Chondrocyte (in vitro differentiated cells): ENCODE measurements around the gene CAPS. TPM values are rescaled to one million over a fixed set of nuclear protein-coding genes. Genes with fewer than 3 reads are reported as not detected.
"Not testable (repeated sequence)": the region's sequence is repeated elsewhere in the genome, so short reads cannot be mapped to it uniquely, and the experiment has no call there.

Experiments used
- DNase-seq: peaks from one replicate; pipeline ENCODE4 v3.0.0; 2021; ENCODE audit warnings: mixed read lengths, low spot score
- H3K27ac Mint-ChIP-seq: one replicate; pipeline ENCODE4 v1.8.0; 2021; ENCODE audit warnings: mild to moderate bottlenecking, moderate library complexity, mixed read lengths; ENCODE audit not compliant: unreplicated experiment
- H3K27me3 Mint-ChIP-seq: 2 replicates; pipeline ENCODE4 v1.8.0; 2021; ENCODE audit warnings: low read depth, mixed read lengths
- H3K36me3 Mint-ChIP-seq: 2 replicates; pipeline ENCODE4 v1.8.0; 2021; ENCODE audit warnings: low read depth, mixed read lengths
- H3K4me1 Mint-ChIP-seq: 2 replicates; pipeline ENCODE4 v1.8.0; 2021; ENCODE audit warnings: low read depth, mild to moderate bottlenecking, mixed read lengths
- H3K4me3 Mint-ChIP-seq: one replicate; pipeline ENCODE4 v1.8.0; 2021; ENCODE audit warnings: mild to moderate bottlenecking, moderate library complexity, mixed read lengths; ENCODE audit not compliant: unreplicated experiment
- H3K9me3 Mint-ChIP-seq: 2 replicates; pipeline ENCODE4 v1.8.0; 2021; ENCODE audit warnings: low read depth, mixed read lengths
- total RNA-seq: library from RNA; stranded (reverse); gene quantifications from 3 replicates; pipeline ENCODE4 v1.2.1, GENCODE V29; 2021
- TF ChIP-seq, protein P1 (sequence below): fragments of 200-600 bp; sonication (generic); IDR thresholded peaks from 2 replicates; pipeline ENCODE4 v1.5.0; 2021; ENCODE audit warnings: antibody characterized with exemption, mild to moderate bottlenecking, moderate library complexity

CAPS gene
- total RNA-seq, 1 donor from 2014 or later: 7.2 TPM

DNA sequence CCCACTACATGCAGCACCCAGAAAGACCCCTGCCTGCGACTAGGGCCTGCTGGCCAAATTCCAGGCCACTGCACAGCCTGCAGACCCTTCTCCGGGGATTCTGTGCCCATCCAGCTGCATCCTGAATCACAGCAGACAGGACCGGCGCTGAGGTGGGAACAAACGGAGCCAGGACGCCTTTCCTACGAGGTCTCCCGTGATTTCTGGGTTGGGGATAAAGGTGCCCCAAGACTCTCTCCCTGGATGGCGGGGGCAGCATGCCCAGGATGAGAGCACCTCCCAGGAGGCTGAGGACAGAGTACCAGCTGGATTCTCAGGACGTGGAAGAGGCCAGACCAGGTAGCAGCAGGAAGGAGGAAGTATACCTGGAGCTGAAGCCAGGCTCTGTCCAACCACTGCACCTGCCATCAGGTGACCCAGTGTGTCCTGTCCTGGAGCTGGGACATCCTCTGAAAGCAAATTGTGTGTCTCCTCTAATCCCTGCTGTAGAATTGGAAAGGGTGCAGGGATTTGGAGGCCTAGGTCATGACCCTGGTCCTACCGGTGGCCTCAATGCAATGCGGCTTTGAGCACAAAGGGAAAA lies 40.3 kb upstream of the CAPS start:
- no peaks in the 10 kb centered on the region for H3K9me3 Mint-ChIP-seq
- H3K4me3 Mint-ChIP-seq: no peak overlapping the region
- TF ChIP-seq, protein P1, sequence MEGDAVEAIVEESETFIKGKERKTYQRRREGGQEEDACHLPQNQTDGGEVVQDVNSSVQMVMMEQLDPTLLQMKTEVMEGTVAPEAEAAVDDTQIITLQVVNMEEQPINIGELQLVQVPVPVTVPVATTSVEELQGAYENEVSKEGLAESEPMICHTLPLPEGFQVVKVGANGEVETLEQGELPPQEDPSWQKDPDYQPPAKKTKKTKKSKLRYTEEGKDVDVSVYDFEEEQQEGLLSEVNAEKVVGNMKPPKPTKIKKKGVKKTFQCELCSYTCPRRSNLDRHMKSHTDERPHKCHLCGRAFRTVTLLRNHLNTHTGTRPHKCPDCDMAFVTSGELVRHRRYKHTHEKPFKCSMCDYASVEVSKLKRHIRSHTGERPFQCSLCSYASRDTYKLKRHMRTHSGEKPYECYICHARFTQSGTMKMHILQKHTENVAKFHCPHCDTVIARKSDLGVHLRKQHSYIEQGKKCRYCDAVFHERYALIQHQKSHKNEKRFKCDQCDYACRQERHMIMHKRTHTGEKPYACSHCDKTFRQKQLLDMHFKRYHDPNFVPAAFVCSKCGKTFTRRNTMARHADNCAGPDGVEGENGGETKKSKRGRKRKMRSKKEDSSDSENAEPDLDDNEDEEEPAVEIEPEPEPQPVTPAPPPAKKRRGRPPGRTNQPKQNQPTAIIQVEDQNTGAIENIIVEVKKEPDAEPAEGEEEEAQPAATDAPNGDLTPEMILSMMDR: no peak
- H3K27ac Mint-ChIP-seq: no peak overlapping the region
- no peak for DNase-seq
- H3K27me3 Mint-ChIP-seq: peaks cover 2% of the 10 kb centered on the region
- H3K36me3 Mint-ChIP-seq: no peaks in the 10 kb centered on the region
- H3K4me1 Mint-ChIP-seq: peaks cover 3% of the 10 kb centered on the region

DNA sequence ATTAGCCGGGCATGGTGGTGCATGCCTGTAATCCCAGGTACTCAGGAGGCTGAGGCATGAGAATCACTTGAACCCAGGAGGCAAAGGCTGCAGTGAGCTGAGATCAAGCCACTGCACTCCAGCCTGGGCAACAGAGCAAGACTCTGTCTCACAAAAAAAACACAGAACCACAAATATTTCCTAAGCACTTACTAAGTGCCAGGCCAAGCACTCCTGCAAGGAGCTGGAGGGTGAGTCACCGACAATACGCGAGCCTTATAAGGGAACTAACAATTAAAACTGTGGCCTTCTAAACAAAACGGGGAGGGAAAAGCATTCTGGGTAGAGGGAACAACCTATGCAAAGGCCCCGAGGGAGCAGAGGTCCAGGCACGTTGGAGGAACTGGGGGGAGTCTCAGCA lies 39.6 kb upstream of the CAPS start:
- not testable (repeated sequence) for H3K27me3 Mint-ChIP-seq, H3K27ac Mint-ChIP-seq, H3K4me1 Mint-ChIP-seq, DNase-seq, H3K9me3 Mint-ChIP-seq, H3K36me3 Mint-ChIP-seq, H3K4me3 Mint-ChIP-seq

DNA sequence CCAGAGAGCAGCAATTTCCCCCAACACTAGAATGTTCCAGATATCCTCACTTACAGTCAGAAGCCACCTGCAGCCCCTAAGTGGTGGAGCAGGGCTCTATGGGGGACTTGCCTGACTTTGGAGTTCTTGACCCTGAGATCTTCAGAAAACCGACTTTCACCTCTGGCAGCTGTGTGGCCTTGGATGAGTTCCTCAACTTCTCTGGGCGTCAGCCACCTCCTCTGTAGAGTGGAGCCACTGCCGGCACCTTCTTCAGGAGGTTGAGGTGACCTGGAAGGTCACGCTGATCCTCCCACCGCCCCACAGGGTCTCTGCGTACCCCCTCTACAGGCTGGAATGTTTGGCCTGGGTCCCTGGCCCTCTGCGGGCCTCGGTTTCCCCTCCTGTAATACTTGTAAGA lies 36.6 kb upstream of the CAPS start:
- Mint-ChIP-seq H3K4me3 (no peak overlapping the region), H3K36me3 (no peaks in the 10 kb centered on the region), H3K27ac (no peak overlapping the region), H3K27me3 (no peaks in the 10 kb centered on the region), H3K4me1 (peaks cover 13% of the 10 kb centered on the region), H3K9me3 (no peaks in the 10 kb centered on the region)
- DNase-seq: no peak
- TF ChIP-seq, protein P1: no peak

DNA sequence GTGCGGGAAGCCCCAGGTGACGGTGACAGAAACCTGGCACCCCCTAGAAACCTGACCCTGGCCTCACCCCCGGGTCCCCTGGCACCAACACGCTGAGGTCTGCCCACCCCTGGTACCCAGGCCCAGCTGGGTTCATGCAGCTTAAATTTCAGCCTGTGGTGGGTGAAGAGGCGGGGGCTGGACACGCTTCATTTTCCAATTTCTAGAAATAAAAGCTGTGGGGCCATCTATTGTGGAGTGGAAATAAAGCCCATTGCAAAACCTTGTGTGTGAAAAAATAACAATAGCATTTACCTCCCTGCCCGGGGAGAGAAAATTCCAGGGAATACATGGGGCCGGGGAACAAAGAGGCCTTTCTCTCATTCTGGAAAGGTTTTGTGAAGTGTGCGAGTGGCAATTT lies 36.2 kb upstream of the CAPS start:
- H3K27me3 Mint-ChIP-seq: no peaks in the 10 kb centered on the region
- no peaks in the 10 kb centered on the region for H3K36me3 Mint-ChIP-seq
- H3K4me3 Mint-ChIP-seq: no peak overlapping the region
- TF ChIP-seq, protein P1: no peak
- no peaks in the 10 kb centered on the region for H3K9me3 Mint-ChIP-seq
- DNase-seq: no peak
- peaks cover 13% of the 10 kb centered on the region for H3K4me1 Mint-ChIP-seq
- no peak overlapping the region for H3K27ac Mint-ChIP-seq

DNA sequence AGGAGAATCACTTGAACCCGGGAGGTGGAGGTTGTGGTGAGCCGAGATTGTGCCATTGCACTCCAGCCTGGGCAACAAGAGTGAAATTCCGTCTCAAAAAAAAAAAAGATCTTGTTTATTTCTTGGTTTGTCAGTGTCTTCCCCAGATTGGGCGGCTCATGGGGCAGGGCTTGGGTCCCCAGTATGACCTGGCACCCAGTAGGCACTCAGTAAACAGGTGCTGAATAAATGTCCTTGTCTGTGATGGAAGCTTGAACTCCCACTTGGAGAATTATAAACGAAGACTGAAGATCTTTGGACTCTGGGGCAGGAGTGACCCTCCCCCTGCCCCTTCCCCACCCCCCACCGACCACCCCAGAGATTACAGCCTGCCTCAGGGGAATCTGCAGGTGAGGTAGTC lies 33.9 kb upstream of the CAPS start:
- no peaks in the 10 kb centered on the region for H3K36me3 Mint-ChIP-seq
- no peak overlapping the region for H3K27ac Mint-ChIP-seq
- TF ChIP-seq, protein P1: no peak
- peaks cover 18% of the 10 kb centered on the region for H3K4me1 Mint-ChIP-seq
- no peak for DNase-seq
- no peaks in the 10 kb centered on the region for H3K27me3 Mint-ChIP-seq
- no peak overlapping the region for H3K4me3 Mint-ChIP-seq
- no peaks in the 10 kb centered on the region for H3K9me3 Mint-ChIP-seq

DNA sequence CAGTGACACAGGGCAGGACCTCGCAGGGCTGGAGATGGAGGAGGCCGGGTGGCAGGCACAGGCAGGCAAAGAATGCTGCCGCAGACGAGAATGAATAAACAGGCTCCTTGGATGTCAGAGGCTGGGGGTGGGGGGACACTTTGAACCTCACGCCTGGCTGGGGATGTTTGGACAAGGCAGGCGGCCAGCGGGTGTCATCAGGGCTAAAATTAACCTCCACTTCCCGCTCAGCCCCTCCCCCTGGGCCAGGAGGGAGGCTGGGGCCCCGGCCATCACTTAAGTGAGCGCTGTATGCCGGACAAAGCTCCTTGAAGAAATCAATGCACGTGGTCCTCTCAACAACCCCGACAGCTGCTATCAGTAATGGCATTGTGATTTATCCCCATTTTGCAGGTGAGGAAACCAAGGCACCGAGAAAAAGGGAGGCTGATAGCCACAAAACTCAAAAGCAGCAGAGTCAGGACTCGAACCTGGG lies 33.4 kb upstream of the CAPS start:
- H3K27ac Mint-ChIP-seq: no peak overlapping the region
- H3K27me3 Mint-ChIP-seq: no peaks in the 10 kb centered on the region
- H3K4me1 Mint-ChIP-seq: peaks cover 18% of the 10 kb centered on the region
- no peaks in the 10 kb centered on the region for H3K36me3 Mint-ChIP-seq
- TF ChIP-seq, protein P1: no peak
- no peak overlapping the region for H3K4me3 Mint-ChIP-seq
- no peaks in the 10 kb centered on the region for H3K9me3 Mint-ChIP-seq
- no peak for DNase-seq
